Cardiac muscle cell (in vitro differentiated cells and primary cell): ENCODE measurements around the gene FGFR4. TPM values are rescaled to one million over a fixed set of nuclear protein-coding genes. Genes with fewer than 3 reads are reported as not detected.
A peak's percentile ranks its signal among the peaks of the same experiment; 100 is the strongest.

Experiments used
- DNase-seq, 2 donors: peaks; one replicate each; pipeline versions ENCODE4 v3.0.0 to v3.0.0-alpha.2; 2010 to 2017; ENCODE audit warnings: low read depth in 1 of 2, low spot score in 1 of 2
- H3K27ac ChIP-seq: fragments of 200-600 bp; sonication (generic); 2 replicates; pipeline ENCODE4 v1.5.1; 2016
- H3K27me3 ChIP-seq: fragments of 200-600 bp; sonication (generic); 2 replicates; pipeline ENCODE4 v1.6.0; 2016; ENCODE audit warnings: control low read depth
- H3K36me3 ChIP-seq: fragments of 200-600 bp; sonication (generic); 2 replicates; pipeline ENCODE4 v1.5.1; 2016; ENCODE audit warnings: control low read depth
- H3K4me1 ChIP-seq: fragments of 200-600 bp; sonication (generic); 2 replicates; pipeline ENCODE4 v1.8.1; 2017; ENCODE audit warnings: low read depth, mild to moderate bottlenecking, mixed run types
- H3K4me3 ChIP-seq: fragments of 200-600 bp; sonication (generic); 2 replicates; pipeline ENCODE4 v1.5.1; 2016; ENCODE audit warnings: mild to moderate bottlenecking
- H3K9me3 ChIP-seq: fragments of 200-600 bp; sonication (generic); 2 replicates; pipeline ENCODE4 v1.5.1; 2017; ENCODE audit warnings: low read depth, mild to moderate bottlenecking, control low read depth
- CTCF ChIP-seq: IDR thresholded peaks from 2 replicates; pipeline ENCODE4 v1.5.1; 2012; ENCODE audit warnings: low read depth, mild to moderate bottlenecking, low read length
- polyA plus RNA-seq: library from polyadenylated mRNA; unstranded; fragments of >200 nt; fragmentation: Nextera tagmentation; extraction: Ambion mirVana; gene quantifications from 2 replicates; pipeline ENCODE4 v1.2.1, GENCODE V29; 2016
- total RNA-seq: library from RNA; depleted of rRNA; stranded (reverse); fragments of >200 nt; gene quantifications from 2 replicates; pipeline ENCODE4 v1.2.3, GENCODE V29; 2016

Gene FGFR4
- total and polyA plus RNA-seq, 2 experiments from 2014 or later: 1.8 to 2.8 TPM

DNA sequence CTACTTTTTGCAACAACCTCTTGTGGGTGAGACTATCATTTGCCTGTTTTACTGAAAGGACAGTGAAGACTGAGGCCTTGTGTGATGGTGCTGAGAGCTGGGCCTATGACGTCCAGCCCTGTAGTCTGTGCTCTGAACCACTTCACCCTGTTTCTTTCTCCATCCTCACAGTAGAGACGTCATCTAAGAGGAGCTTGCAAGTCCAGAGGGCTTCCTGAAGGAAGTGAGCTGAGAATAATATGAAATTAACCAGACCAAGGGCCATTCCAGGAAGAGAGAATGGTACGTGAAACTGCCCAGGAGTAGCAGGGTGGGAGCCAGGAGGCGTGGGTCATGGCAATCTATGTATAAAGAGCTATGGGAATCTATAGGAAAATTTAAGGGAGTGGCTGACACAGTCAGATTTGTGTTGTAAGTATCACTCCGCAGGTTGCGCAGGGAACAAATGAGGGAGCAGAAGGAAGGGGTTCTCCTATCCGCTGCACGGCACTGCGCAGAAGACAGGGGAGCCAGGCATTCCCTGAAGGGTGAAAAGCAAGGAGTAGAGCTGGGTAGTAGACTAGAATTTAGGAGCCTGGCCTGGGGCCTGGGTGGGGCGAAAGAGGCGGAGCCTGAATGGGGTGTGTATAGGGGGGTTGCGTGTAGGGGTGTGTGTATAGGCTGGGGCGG, 596 bp upstream of the FGFR4 start:
- Histone ChIP-seq H3K9me3 (no peaks in the 10 kb centered on the region), H3K4me3 (no peak overlapping the region), H3K36me3 (no peaks in the 10 kb centered on the region), H3K27me3 (peaks cover 20% of the 10 kb centered on the region), H3K4me1 (no peaks in the 10 kb centered on the region), H3K27ac (no peak overlapping the region)
- DNase-seq: peak in 1 of 2 donors; percentile 15
- TF ChIP-seq CTCF: no peak

GRCh38 chr5:177087398-177088005, 787 bp downstream of the FGFR4 start:
- H3K4me3 ChIP-seq: peak overlapping the region; percentile 11
- no peak for DNase-seq
- H3K4me1 ChIP-seq: no peaks in the 10 kb centered on the region
- H3K9me3 ChIP-seq: no peaks in the 10 kb centered on the region
- peaks cover 20% of the 10 kb centered on the region for H3K27me3 ChIP-seq
- H3K36me3 ChIP-seq: no peaks in the 10 kb centered on the region
- no peak for TF ChIP-seq CTCF
- H3K27ac ChIP-seq: no peak overlapping the region

DNA sequence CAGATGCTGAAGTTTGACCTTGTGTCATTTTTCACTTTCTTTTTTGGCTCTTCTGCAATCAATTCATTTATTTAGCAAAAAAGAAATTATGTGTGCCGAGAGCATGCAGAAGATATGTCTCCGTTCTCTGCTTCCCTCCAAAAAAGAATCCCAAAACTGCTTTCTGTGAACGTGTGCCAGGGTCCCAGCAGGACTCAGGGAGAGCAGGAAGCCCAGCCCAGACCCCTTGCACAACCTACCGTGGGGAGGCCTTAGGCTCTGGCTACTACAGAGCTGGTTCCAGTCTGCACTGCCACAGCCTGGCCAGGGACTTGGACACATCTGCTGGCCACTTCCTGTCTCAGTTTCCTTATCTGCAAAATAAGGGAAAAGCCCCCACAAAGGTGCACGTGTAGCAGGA, 2.4 kb downstream of the FGFR4 start:
- no peaks in the 10 kb centered on the region for H3K36me3 ChIP-seq
- H3K4me3 ChIP-seq: no peak overlapping the region
- no peak overlapping the region for H3K27ac ChIP-seq
- H3K9me3 ChIP-seq: no peaks in the 10 kb centered on the region
- no peaks in the 10 kb centered on the region for H3K4me1 ChIP-seq
- no peak for TF ChIP-seq CTCF
- DNase-seq: peak in 1 of 2 donors; percentile 66
- H3K27me3 ChIP-seq: peaks cover 20% of the 10 kb centered on the region

GRCh38 chr5:177089825-177090641, 3.3 kb downstream of the FGFR4 start:
- no peak for TF ChIP-seq CTCF
- no peaks in the 10 kb centered on the region for H3K4me1 ChIP-seq
- H3K27ac ChIP-seq: no peak overlapping the region

DNA sequence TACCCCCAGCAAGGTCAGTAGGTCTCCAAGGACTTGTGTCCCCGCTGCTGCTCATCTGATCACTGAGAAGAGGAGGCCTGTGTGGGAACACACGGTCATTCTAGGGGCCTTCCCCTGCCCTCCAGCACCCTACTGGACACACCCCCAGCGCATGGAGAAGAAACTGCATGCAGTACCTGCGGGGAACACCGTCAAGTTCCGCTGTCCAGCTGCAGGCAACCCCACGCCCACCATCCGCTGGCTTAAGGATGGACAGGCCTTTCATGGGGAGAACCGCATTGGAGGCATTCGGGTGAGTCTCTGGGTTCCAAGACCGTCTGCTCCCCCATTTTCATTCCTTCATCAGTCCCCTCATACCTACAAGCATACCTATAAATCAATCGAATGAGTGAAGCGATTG, 4.1 kb downstream of the FGFR4 start:
- no peak for DNase-seq
- Histone ChIP-seq H3K27me3 (peaks cover 13% of the 10 kb centered on the region), H3K4me3 (no peak overlapping the region), H3K36me3 (no peaks in the 10 kb centered on the region), H3K27ac (no peak overlapping the region), H3K4me1 (no peaks in the 10 kb centered on the region), H3K9me3 (no peaks in the 10 kb centered on the region)
- no peak for TF ChIP-seq CTCF

More at GRCh38 chr5:177089825-177090641, 3.3 kb downstream of the FGFR4 start:
- H3K9me3 ChIP-seq: no peaks in the 10 kb centered on the region
- DNase-seq: no peak
- H3K36me3 ChIP-seq: no peaks in the 10 kb centered on the region
- H3K27me3 ChIP-seq: peaks cover 20% of the 10 kb centered on the region
- H3K4me3 ChIP-seq: no peak overlapping the region
